ENCODE results near the gene EPSTI1. TPM values are rescaled to one million over a fixed set of nuclear protein-coding genes. Genes with fewer than 3 reads are reported as not detected.

EPSTI1 gene
- total RNA-seq, 6 donors from 2014 or later: 10.2 to 61.8 (median 24.0) TPM

DNA sequence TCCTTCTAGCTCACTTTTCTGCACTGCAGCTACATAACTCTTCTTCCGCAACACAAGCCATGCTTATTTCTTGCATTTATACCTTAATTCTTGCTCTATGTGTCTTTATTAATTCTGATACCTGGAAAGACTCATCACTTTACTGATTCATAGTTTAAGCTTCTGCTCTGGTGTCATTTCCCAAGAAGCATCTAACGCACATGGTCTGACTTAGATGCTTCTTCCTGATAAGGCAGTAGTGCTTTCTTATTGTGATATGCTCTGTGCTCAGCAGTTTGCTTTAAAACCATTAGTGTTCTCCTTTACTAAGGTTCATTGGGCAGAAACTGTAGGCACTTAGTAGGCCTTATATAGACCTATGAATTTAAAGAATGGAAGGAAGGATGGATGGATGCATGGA, 66.4 kb downstream of the EPSTI1 start:
- TF ChIP-seq EP300 (IDR thresholded peaks at IDR 0.05) (no peak), CTCF (IDR thresholded peaks at IDR 0.05) (no peak), POLR2AphosphoS5 (IDR thresholded peaks at IDR 0.05) (no peak), POLR2A (IDR thresholded peaks at IDR 0.05) (no peak)
- Histone ChIP-seq H3K27me3 (no peaks in the 10 kb centered on the region), H3K9me3 (no peaks in the 10 kb centered on the region), H3K4me1 (no peaks in the 10 kb centered on the region), H3K4me3 (no peak overlapping the region), H3K27ac (no peak overlapping the region), H3K36me3 (peaks cover 0 to 37% (median 3%) of the 10 kb centered on the region in 4 donors)
- DNase-seq: no peak
- ATAC-seq (ENCODE audit: low FRiP score in 2 of 2): no peak
- WGBS, 2 donors: 95 to 97% methylated on average over 2 of the region's 2 CpGs

- DNase-seq: no peak
- H3K9me3 ChIP-seq: no peaks in the 10 kb centered on the region
- no peak overlapping the region for H3K27ac ChIP-seq
- no peaks in the 10 kb centered on the region for H3K4me1 ChIP-seq
- TF ChIP-seq POLR2AphosphoS5 (IDR thresholded peaks at IDR 0.05) (no peak), EP300 (IDR thresholded peaks at IDR 0.05) (no peak), CTCF (IDR thresholded peaks at IDR 0.05) (no peak), POLR2A (IDR thresholded peaks at IDR 0.05) (no peak)
- WGBS, 2 donors: 96 to 97% methylated on average over 5 of the region's 5 CpGs
- H3K4me3 ChIP-seq: no peak overlapping the region
- no peaks in the 10 kb centered on the region for H3K27me3 ChIP-seq
- H3K36me3 ChIP-seq: peaks cover 0 to 42% (median 3%) of the 10 kb centered on the region in 4 donors
- no peak for ATAC-seq (ENCODE audit: low FRiP score in 2 of 2)
Observed at GRCh38 chr13:42924344-42924743, 67.7 kb downstream of the EPSTI1 start.

- no peaks in the 10 kb centered on the region for H3K9me3 ChIP-seq
- no peak overlapping the region for H3K4me3 ChIP-seq
- DNase-seq (no peak), ATAC-seq (ENCODE audit: low FRiP score in 2 of 2) (no peak)
- WGBS, 2 donors: 96% methylated on average over 4 of the region's 4 CpGs
- H3K4me1 ChIP-seq: no peaks in the 10 kb centered on the region
- no peaks in the 10 kb centered on the region for H3K27me3 ChIP-seq
- H3K27ac ChIP-seq: no peak overlapping the region
- TF ChIP-seq EP300 (IDR thresholded peaks at IDR 0.05): no peak
- no peak for TF ChIP-seq CTCF (IDR thresholded peaks at IDR 0.05)
- TF ChIP-seq POLR2A (IDR thresholded peaks at IDR 0.05): no peak
- no peak for TF ChIP-seq POLR2AphosphoS5 (IDR thresholded peaks at IDR 0.05)
- H3K36me3 ChIP-seq: peaks cover 0 to 14% (median 0%) of the 10 kb centered on the region in 4 donors
Observed at GRCh38 chr13:42907745-42908144, 84.3 kb downstream of the EPSTI1 start.

DNA sequence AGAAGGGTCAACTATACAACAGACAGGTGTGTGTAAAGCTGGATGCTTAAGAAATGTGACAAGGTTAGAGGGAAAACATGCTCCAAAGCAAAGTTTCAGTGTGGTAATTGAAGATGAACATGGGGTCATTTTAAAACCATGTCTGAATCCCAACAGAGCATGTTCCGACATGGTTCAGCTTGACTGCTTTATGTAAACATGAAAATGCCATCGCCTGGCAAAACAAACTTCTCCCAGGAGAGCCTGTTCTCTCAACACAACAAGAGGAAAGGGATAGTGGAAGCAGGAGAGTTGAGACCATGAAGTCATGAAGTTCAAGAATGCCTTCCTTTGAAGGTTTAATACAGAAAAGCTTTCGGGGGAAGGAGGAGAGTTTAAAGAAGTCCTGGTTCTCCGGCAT, 85.8 kb downstream of the EPSTI1 start:
- no peak for ATAC-seq (ENCODE audit: low FRiP score in 2 of 2)
- no peak overlapping the region for H3K27ac ChIP-seq
- no peak for DNase-seq

DNA sequence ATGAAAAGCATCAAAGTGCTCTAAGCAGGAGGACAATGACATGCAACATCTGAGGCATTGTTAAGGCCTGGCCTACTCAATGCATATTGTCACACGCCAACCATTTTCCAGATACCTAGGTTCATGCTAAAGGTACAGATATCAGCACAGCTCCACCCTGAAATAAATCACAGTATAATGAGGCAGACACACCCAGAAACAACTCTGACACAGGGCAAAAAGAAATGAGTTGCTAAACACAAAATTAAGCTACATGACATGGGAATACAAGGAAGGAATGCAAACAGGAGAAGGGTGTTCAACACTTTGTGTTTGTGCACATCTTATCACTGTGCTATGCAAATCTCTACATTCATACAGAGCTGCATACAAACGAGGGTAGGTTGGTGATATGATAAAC, 86.5 kb downstream of the EPSTI1 start:
- no peaks in the 10 kb centered on the region for H3K4me1 ChIP-seq
- H3K4me3 ChIP-seq: no peak overlapping the region
- ATAC-seq (ENCODE audit: low FRiP score in 2 of 2) (no peak), DNase-seq (no peak)
- H3K27ac ChIP-seq: no peak overlapping the region
- H3K9me3 ChIP-seq: no peaks in the 10 kb centered on the region
- TF ChIP-seq CTCF (IDR thresholded peaks at IDR 0.05) (no peak), POLR2A (IDR thresholded peaks at IDR 0.05) (no peak), EP300 (IDR thresholded peaks at IDR 0.05) (no peak), POLR2AphosphoS5 (IDR thresholded peaks at IDR 0.05) (no peak)
- WGBS, 2 donors: 65 to 79% methylated on average over 2 of the region's 2 CpGs
- H3K36me3 ChIP-seq: peaks cover 0 to 12% (median 0%) of the 10 kb centered on the region in 4 donors
- no peaks in the 10 kb centered on the region for H3K27me3 ChIP-seq

More for the DNA sequence above, 85.8 kb downstream of the EPSTI1 start:
- Histone ChIP-seq H3K4me1 (no peaks in the 10 kb centered on the region), H3K36me3 (peaks cover 0 to 12% (median 0%) of the 10 kb centered on the region in 4 donors), H3K27me3 (no peaks in the 10 kb centered on the region), H3K9me3 (no peaks in the 10 kb centered on the region), H3K4me3 (no peak overlapping the region)
- WGBS, 2 donors: 77 to 91% methylated on average over 4 of the region's 4 CpGs
- TF ChIP-seq EP300 (IDR thresholded peaks at IDR 0.05) (no peak), POLR2AphosphoS5 (IDR thresholded peaks at IDR 0.05) (no peak)
